Transverse colon (tissue), 4 donors: ENCODE results near the gene RTKN2. TPM values are rescaled to one million over a fixed set of nuclear protein-coding genes. Genes with fewer than 3 reads are reported as not detected.

Source experiments
- DNase-seq: peaks from one replicate; pipeline ENCODE4 v3.0.0-alpha.2; 2019
- H3K27ac ChIP-seq, 4 donors: fragments of 200-600 bp; sonication (generic); 2 replicates each; pipeline ENCODE4 v1.5.1; 2016 to 2018; ENCODE audit warnings: inconsistent platforms in 4 of 4
- H3K27me3 ChIP-seq: fragments of 200-600 bp; sonication (generic); 2 replicates; pipeline ENCODE4 v1.5.1; 2017; ENCODE audit warnings: inconsistent platforms
- H3K36me3 ChIP-seq, 4 donors: fragments of 200-600 bp; sonication (generic); 2 replicates each; pipeline ENCODE4 v1.5.1; 2017 to 2019; ENCODE audit warnings: inconsistent platforms in 4 of 4
- H3K4me1 ChIP-seq, 4 donors: fragments of 200-600 bp; sonication (generic); 2 replicates each; pipeline ENCODE4 v1.5.1; 2017 to 2020; ENCODE audit warnings: inconsistent platforms in 4 of 4
- H3K4me3 ChIP-seq, 4 donors: fragments of 200-600 bp; sonication (generic); 1 replicate in 1 of 4; 2 replicates in 3 of 4; pipeline versions ENCODE4 v1.5.1 to v1.6.1; 2017 to 2019; ENCODE audit warnings: inconsistent platforms in 4 of 4
- H3K9me3 ChIP-seq, 2 donors: fragments of 200-600 bp; sonication (generic); 2 replicates each; pipeline ENCODE4 v1.5.1; 2017 to 2019; ENCODE audit warnings: inconsistent platforms in 2 of 2
- EP300 ChIP-seq: sonication (generic); formaldehyde crosslinking; IDR thresholded peaks from one replicate; pipeline ENCODE4 v1.6.1; 2017; ENCODE audit warnings: antibody characterized with exemption, low read depth
- POLR2A ChIP-seq: fragments of 450-650 bp; IDR thresholded peaks from one replicate; pipeline ENCODE4 v1.6.1; 2016; ENCODE audit warnings: antibody characterized with exemption, mild to moderate bottlenecking, moderate library complexity
- POLR2AphosphoS5 ChIP-seq, 3 donors: sonication (generic); formaldehyde crosslinking; IDR thresholded peaks; one replicate each; pipeline ENCODE4 v1.6.1; 2016; ENCODE audit warnings: antibody characterized with exemption in 3 of 3
- WGBS, 2 donors: methylation state at CpG; one replicate each; pipeline ENCODE4 v1.1.5; 2018; ENCODE audit warnings: low coverage in 1 of 2; 5-methylcytosine and 5-hydroxymethylcytosine counted together
- in situ Hi-C, 4 donors: fragments of 200-750 bp; cut with MboI; loops; one replicate each; pipeline versions ENCODE4 v1.15.0 to v1.15.1; 2017; ENCODE audit warnings: low sequenced_read_pairs in 3 of 4, low pct_ligation_motif_present in 1 of 4, low pct_unique_long_range_greater_than_20kb in 1 of 4
- intact Hi-C: fragments of 100-400 bp; cut with DNase I; formaldehyde crosslinking; loops from one replicate; pipeline ENCODE4 v1.15.1; 2023; ENCODE audit warnings: low total_unique reads
- total RNA-seq, 4 donors: library from RNA; depleted of rRNA; stranded (reverse); fragments of >200 nt; gene quantifications; one replicate each; pipeline ENCODE4 v1.1.0, GENCODE V29; 2016
- TF ChIP-seq, protein P1 (sequence below), 5 experiments: fragments of 200-600 bp in 3 of 5; fragments of 450-650 bp in 2 of 5; sonication (generic) in 3 of 5; IDR thresholded peaks; 1 replicate in 2 of 5; 2 replicates in 3 of 5; pipeline ENCODE4 v1.5.1; 2016 to 2017; ENCODE audit warnings: antibody characterized with exemption in 5 of 5, inconsistent platforms in 3 of 5, mild to moderate bottlenecking in 2 of 5, moderate library complexity in 1 of 5

The RTKN2 gene
- total RNA-seq, 4 donors from 2014 or later, result under 0.01 to 2.7 (median 0.68) TPM; not detected in 1

DNA sequence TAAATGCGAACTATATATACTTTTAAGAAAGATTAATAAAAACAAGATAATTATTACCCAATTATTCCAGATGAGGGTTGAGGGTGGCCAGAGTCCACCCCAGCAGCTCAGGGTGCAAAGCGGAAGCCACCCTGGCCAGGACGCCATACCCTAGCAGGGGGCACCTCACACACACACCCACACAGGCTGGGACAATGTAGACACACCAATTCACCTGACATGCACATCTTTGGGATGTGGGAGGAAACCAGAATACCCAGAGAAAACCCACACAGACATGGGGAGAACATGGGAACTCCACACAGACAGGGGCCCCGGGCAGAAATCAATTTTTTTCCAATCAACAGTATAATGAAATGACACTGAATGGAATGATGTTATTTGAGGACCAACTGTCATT, 86.0 kb downstream of the RTKN2 start:
- Histone ChIP-seq H3K36me3 (no peaks in the 10 kb centered on the region), H3K9me3 (no peaks in the 10 kb centered on the region), H3K4me1 (peaks cover 0 to 3% (median 0%) of the 10 kb centered on the region in 4 donors), H3K4me3 (no peak overlapping the region), H3K27ac (no peak overlapping the region), H3K27me3 (no peaks in the 10 kb centered on the region)
- intact Hi-C loops, result no loop called here
- TF ChIP-seq POLR2AphosphoS5 (IDR thresholded peaks at IDR 0.05), result no peak
- TF ChIP-seq, protein P1, sequence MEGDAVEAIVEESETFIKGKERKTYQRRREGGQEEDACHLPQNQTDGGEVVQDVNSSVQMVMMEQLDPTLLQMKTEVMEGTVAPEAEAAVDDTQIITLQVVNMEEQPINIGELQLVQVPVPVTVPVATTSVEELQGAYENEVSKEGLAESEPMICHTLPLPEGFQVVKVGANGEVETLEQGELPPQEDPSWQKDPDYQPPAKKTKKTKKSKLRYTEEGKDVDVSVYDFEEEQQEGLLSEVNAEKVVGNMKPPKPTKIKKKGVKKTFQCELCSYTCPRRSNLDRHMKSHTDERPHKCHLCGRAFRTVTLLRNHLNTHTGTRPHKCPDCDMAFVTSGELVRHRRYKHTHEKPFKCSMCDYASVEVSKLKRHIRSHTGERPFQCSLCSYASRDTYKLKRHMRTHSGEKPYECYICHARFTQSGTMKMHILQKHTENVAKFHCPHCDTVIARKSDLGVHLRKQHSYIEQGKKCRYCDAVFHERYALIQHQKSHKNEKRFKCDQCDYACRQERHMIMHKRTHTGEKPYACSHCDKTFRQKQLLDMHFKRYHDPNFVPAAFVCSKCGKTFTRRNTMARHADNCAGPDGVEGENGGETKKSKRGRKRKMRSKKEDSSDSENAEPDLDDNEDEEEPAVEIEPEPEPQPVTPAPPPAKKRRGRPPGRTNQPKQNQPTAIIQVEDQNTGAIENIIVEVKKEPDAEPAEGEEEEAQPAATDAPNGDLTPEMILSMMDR (IDR thresholded peaks at IDR 0.05), result no peak
- TF ChIP-seq POLR2A, result no peak
- no peak for TF ChIP-seq EP300
- 85 to 91% methylated on average over 2 to 4 of the region's 4 CpGs for WGBS, 2 donors
- no peak for DNase-seq
- in situ Hi-C loops, result no loop called here

DNA sequence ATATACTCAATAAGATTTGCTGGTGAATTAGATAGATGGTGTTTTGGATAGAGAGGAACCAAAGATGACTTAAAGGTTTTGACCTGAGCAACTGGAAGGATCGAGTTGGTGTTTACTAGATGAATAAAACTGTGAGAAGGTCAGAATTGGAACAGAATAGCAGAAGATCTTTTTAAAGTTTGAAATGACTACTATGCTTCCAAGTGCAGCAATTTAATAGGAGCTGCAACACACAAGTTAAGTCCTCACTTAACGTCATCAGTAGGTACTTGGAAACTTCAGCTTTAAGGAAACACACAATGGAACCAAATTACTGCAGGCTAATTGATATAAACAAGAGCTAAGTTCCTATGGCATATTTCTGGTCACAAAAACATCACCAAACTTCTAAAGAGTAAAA, 86.5 kb downstream of the RTKN2 start:
- Histone ChIP-seq H3K27ac (no peak overlapping the region), H3K4me3 (no peak overlapping the region), H3K36me3 (no peaks in the 10 kb centered on the region), H3K27me3 (no peaks in the 10 kb centered on the region), H3K9me3 (no peaks in the 10 kb centered on the region), H3K4me1 (peaks cover 0 to under 1% (median 0%) of the 10 kb centered on the region in 4 donors)
- in situ Hi-C loops, result no loop called here
- DNase-seq, result no peak
- intact Hi-C loops, result no loop called here
- no peak for TF ChIP-seq EP300
- TF ChIP-seq, protein P1 (IDR thresholded peaks at IDR 0.05), result no peak
- no peak for TF ChIP-seq POLR2AphosphoS5 (IDR thresholded peaks at IDR 0.05)
- no peak for TF ChIP-seq POLR2A
- WGBS, 2 donors, result 76 to 83% methylated on average over 1 to 2 of the region's 2 CpGs

DNA sequence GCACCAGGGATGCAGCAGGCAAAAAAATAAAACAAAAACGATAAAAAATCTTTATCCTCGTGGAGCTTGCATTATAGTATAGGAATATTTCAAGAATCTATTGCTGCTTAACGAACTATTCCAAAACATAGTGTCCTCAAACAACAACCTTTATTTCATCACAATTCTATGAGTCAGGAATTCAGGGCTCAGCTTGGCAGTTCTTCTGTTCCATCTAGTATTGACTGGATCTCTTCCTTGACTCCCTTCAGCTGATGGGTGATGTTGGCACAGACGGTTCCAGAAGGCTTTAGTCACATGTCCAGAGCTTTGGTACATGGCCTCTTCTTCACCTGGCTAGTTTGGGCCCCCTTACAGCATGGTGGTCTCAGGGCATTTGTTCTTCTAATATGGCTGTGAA, 88.0 kb downstream of the RTKN2 start:
- TF ChIP-seq POLR2AphosphoS5 (IDR thresholded peaks at IDR 0.05) (no peak), POLR2A (no peak), EP300 (no peak)
- TF ChIP-seq, protein P1 (IDR thresholded peaks at IDR 0.05), result no peak
- H3K4me3 ChIP-seq, result no peak overlapping the region
- 93 to 97% methylated on average over 3 to 4 of the region's 4 CpGs for WGBS, 2 donors
- in situ Hi-C loops, result no loop called here
- H3K9me3 ChIP-seq, result no peaks in the 10 kb centered on the region
- intact Hi-C loops, result no loop called here
- H3K36me3 ChIP-seq, result no peaks in the 10 kb centered on the region
- no peaks in the 10 kb centered on the region for H3K27me3 ChIP-seq
- no peak for DNase-seq
- no peak overlapping the region for H3K27ac ChIP-seq
- no peaks in the 10 kb centered on the region for H3K4me1 ChIP-seq

DNA sequence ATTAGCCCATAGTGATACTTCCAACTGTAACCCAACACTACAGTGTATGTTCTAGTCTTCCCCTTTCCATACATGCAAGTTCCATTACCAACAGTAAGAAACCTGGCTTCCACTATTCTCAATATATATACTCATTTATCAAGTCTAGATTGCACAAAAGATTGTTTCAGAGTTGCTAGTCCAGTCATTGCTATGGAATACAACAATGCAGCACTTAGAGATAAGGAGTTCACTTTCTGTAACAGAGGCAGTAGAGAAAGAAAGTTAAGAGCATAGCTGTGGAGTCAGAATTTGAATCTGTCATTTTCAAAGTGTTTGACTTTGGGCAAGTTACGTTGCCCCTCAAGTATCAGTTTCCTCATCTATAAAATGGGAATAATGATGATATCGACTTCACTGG, 90.1 kb downstream of the RTKN2 start:
- no peak for DNase-seq
- Histone ChIP-seq H3K27me3 (no peaks in the 10 kb centered on the region), H3K36me3 (no peaks in the 10 kb centered on the region), H3K4me3 (no peak overlapping the region), H3K4me1 (no peaks in the 10 kb centered on the region), H3K9me3 (no peaks in the 10 kb centered on the region), H3K27ac (no peak overlapping the region)
- TF ChIP-seq POLR2A (no peak), EP300 (no peak), POLR2AphosphoS5 (IDR thresholded peaks at IDR 0.05) (no peak)
- TF ChIP-seq, protein P1 (IDR thresholded peaks at IDR 0.05), result no peak
- WGBS, 2 donors, result 93 to 96% methylated on average over 2 of the region's 2 CpGs
- in situ Hi-C loops, result no loop called here
- intact Hi-C loops, result no loop called here
